ENCODE results near the gene LRCH3.

The LRCH3 gene

DNA sequence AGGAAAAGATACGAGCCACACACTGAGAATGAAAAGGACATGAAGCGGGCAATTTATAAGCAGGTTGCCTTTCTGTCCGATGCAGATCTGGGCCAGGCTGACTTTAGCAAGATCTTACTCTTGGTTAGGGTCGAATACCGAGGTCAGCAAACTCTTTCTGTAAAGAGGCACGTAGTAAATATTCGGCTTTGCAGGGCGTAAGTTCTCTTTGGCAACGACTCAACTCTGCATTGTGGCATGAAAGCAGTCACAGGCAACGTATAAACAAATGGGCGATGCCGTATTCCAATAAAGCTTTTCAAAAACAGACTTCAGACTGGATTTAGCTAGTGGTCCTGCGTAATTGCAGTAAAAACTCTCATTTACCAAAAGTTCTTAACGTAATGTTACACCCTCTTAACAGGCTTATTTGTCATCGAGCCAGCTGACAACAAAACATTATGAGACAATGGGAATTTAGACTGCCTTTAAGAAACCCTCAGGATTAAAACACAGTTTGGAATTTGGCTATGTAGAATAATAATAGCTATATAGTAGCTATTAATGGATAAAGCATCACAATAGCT, 145.8 kb downstream of the LRCH3 start:
- TF ChIP-seq, protein P1, sequence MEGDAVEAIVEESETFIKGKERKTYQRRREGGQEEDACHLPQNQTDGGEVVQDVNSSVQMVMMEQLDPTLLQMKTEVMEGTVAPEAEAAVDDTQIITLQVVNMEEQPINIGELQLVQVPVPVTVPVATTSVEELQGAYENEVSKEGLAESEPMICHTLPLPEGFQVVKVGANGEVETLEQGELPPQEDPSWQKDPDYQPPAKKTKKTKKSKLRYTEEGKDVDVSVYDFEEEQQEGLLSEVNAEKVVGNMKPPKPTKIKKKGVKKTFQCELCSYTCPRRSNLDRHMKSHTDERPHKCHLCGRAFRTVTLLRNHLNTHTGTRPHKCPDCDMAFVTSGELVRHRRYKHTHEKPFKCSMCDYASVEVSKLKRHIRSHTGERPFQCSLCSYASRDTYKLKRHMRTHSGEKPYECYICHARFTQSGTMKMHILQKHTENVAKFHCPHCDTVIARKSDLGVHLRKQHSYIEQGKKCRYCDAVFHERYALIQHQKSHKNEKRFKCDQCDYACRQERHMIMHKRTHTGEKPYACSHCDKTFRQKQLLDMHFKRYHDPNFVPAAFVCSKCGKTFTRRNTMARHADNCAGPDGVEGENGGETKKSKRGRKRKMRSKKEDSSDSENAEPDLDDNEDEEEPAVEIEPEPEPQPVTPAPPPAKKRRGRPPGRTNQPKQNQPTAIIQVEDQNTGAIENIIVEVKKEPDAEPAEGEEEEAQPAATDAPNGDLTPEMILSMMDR (IDR thresholded peaks at IDR 0.05; ENCODE audit: low read depth, low read length, missing control alignments): no peak
- no peak for DNase-seq
- Histone ChIP-seq H3K36me3 (replicated peaks) (no peaks in the 10 kb centered on the region), H3K27me3 (replicated peaks) (no peaks in the 10 kb centered on the region), H3K4me3 (ENCODE audit: low read depth, low read length) (no peak overlapping the region), H3K27ac (no peak overlapping the region)
- in situ Hi-C loops (cut with HindIII; ENCODE audit: low pct_ligation_motif_present, low sequenced_read_pairs): no loop called here

Measured in brain microvascular endothelial cell (primary cell).